Ishikawa (cell line): ENCODE measurements around the gene SPEM2.

Experiments used
- CEBPB ChIP-seq: IDR thresholded peaks from 2 replicates; pipeline ENCODE4 v1.6.1; 2012
- CREB1 ChIP-seq: IDR thresholded peaks from 2 replicates; pipeline ENCODE4 v1.6.1; 2012; ENCODE audit warnings: low read depth
- EGR1 ChIP-seq: IDR thresholded peaks from 2 replicates; pipeline ENCODE4 v1.6.1; 2012
- EP300 ChIP-seq: IDR thresholded peaks from 2 replicates; pipeline ENCODE4 v1.6.1; 2012; ENCODE audit warnings: borderline replicate concordance
- FOXM1 ChIP-seq: IDR thresholded peaks from 2 replicates; pipeline ENCODE4 v1.6.1; 2012; ENCODE audit warnings: low read depth, borderline replicate concordance
- NFIC ChIP-seq: IDR thresholded peaks from 2 replicates; pipeline ENCODE4 v1.6.1; 2012
- RAD21 ChIP-seq: IDR thresholded peaks from 2 replicates; pipeline ENCODE4 v1.6.1; 2012; ENCODE audit warnings: low read depth
- REST ChIP-seq: IDR thresholded peaks from 2 replicates; pipeline ENCODE4 v1.6.1; 2012; ENCODE audit warnings: low read depth, mild to moderate bottlenecking
- TAF1 ChIP-seq: IDR thresholded peaks from 2 replicates; pipeline ENCODE4 v1.6.1; 2012; ENCODE audit warnings: low read depth, mild to moderate bottlenecking
- TCF12 ChIP-seq: IDR thresholded peaks from 2 replicates; pipeline ENCODE4 v1.6.1; 2012; ENCODE audit warnings: low read depth
- TEAD4 ChIP-seq: IDR thresholded peaks from 2 replicates; pipeline ENCODE4 v1.6.1; 2012
- YY1 ChIP-seq: IDR thresholded peaks from 2 replicates; pipeline ENCODE4 v1.6.1; 2012; ENCODE audit warnings: low read depth
- ZBTB7A ChIP-seq: IDR thresholded peaks from 2 replicates; pipeline ENCODE4 v1.6.1; 2012; ENCODE audit warnings: low read depth
- TF ChIP-seq, protein P1 (sequence below): IDR thresholded peaks from 2 replicates; pipeline ENCODE4 v1.6.1; 2012
- TF ChIP-seq, protein P2 (sequence below): IDR thresholded peaks from 2 replicates; pipeline ENCODE4 v1.6.1; 2012

Gene SPEM2

DNA sequence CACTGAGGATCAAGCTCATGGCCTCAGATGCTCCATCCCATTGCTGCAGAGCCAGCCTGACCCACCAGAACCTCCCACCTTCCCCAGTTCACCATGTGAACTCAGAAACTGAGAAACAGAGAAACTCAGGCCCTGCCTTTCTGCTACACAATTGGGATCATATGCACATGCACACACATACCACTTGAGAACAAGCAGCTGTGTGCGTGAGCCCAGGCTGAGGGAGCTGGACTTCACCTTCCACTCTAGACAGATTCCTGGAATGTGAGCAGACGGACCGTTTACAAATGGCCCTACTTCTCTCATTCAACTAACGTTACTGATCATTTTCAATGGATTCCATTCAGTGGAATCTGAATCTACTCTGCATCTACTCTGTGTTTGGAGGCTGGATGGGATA, 1.7 kb upstream of the SPEM2 start:
- no peak for TF ChIP-seq YY1
- no peak for TF ChIP-seq REST
- TF ChIP-seq CREB1, result no peak
- no peak for TF ChIP-seq TEAD4
- no peak for TF ChIP-seq FOXM1
- no peak for TF ChIP-seq TAF1
- no peak for TF ChIP-seq RAD21
- no peak for TF ChIP-seq TCF12
- no peak for TF ChIP-seq NFIC
- TF ChIP-seq, protein P1, sequence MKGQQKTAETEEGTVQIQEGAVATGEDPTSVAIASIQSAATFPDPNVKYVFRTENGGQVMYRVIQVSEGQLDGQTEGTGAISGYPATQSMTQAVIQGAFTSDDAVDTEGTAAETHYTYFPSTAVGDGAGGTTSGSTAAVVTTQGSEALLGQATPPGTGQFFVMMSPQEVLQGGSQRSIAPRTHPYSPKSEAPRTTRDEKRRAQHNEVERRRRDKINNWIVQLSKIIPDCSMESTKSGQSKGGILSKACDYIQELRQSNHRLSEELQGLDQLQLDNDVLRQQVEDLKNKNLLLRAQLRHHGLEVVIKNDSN, result no peak
- TF ChIP-seq ZBTB7A, result no peak
- TF ChIP-seq EGR1, result no peak
- no peak for TF ChIP-seq CEBPB

DNA sequence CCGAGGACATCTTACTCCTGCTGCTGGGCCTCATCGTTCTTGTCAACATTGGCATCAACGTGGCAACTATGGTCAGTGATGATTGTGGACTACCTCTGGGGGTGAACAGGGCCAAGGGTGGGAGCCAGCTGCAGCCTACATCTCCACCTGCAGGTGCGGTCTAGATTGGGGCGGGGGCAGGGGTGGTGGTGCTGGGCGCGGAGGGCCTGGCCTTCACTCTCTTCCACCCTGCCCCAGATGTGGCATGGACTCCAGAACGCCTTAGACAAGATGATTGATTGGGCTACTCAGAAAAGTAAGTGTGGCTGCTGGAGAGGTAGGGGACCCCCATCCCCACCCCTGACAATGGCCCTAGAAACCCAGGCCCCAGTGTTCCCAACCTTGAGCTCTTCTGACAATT, 340 bp downstream of the SPEM2 start:
- TF ChIP-seq TAF1, result no peak
- TF ChIP-seq RAD21, result no peak
- no peak for TF ChIP-seq REST
- TF ChIP-seq YY1, result no peak
- TF ChIP-seq EP300, result no peak
- TF ChIP-seq NFIC, result no peak
- TF ChIP-seq TEAD4, result no peak
- no peak for TF ChIP-seq TCF12
- TF ChIP-seq, protein P2, sequence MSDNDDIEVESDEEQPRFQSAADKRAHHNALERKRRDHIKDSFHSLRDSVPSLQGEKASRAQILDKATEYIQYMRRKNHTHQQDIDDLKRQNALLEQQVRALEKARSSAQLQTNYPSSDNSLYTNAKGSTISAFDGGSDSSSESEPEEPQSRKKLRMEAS, result no peak
- no peak for TF ChIP-seq EGR1

GRCh38 chr17:7426203-7426863, 917 bp downstream of the SPEM2 start:
- TF ChIP-seq RAD21, result no peak
- TF ChIP-seq, protein P2, result no peak
- TF ChIP-seq YY1, result no peak
- no peak for TF ChIP-seq TAF1
- no peak for TF ChIP-seq TCF12
- TF ChIP-seq ZBTB7A, result no peak
- no peak for TF ChIP-seq CREB1
- TF ChIP-seq REST, result no peak
- TF ChIP-seq EGR1, result no peak
- no peak for TF ChIP-seq TEAD4
- no peak for TF ChIP-seq CEBPB
- TF ChIP-seq NFIC, result no peak
- TF ChIP-seq EP300, result no peak
- TF ChIP-seq FOXM1, result no peak
- TF ChIP-seq, protein P1, result no peak

DNA sequence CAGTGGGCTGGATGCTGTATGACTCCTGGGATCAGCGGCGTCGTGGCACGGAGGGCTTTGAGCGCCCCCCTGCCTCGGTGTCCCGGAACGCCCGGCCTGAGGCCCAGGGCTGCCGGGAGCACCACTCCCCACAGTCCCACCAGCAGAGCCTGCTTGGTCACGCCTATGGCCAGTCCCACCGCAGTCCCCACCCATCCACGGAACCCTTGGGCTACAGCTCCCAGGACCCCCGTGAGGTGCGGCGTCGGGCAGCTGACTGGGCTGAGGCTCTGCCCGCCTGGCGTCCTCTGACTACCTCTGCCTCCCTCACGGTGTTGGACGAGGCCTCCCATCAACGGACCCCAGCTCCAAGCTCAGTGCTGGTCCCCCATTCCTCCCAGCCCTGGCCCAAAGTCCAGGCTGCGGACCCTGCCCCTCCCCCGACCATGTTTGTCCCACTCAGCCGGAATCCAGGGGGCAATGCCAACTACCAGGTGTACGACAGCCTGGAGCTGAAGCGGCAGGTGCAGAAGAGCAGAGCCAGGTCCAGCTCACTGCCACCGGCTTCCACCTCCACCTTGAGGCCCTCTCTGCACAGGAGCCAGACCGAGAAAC, 1.6 kb downstream of the SPEM2 start:
- TF ChIP-seq CREB1 (no peak), REST (no peak), RAD21 (no peak), TEAD4 (no peak), EGR1 (no peak), ZBTB7A (no peak), YY1 (no peak), EP300 (no peak), FOXM1 (no peak)
- TF ChIP-seq, protein P1, result no peak
- TF ChIP-seq, protein P2, result no peak
